HG02678 (cell line): ENCODE data around the gene MUC16.
"Not testable (repeated sequence)": the region's sequence is repeated elsewhere in the genome, so short reads cannot be mapped to it uniquely, and the experiment has no call there.

Experiments
- ATAC-seq: cut with Tn5 transposase; IDR thresholded peaks from one replicate; pipeline ENCODE4 v1.9.1; 2021; ENCODE audit warnings: mild to moderate bottlenecking, moderate library complexity; ENCODE audit not compliant: unreplicated experiment

The MUC16 gene

DNA sequence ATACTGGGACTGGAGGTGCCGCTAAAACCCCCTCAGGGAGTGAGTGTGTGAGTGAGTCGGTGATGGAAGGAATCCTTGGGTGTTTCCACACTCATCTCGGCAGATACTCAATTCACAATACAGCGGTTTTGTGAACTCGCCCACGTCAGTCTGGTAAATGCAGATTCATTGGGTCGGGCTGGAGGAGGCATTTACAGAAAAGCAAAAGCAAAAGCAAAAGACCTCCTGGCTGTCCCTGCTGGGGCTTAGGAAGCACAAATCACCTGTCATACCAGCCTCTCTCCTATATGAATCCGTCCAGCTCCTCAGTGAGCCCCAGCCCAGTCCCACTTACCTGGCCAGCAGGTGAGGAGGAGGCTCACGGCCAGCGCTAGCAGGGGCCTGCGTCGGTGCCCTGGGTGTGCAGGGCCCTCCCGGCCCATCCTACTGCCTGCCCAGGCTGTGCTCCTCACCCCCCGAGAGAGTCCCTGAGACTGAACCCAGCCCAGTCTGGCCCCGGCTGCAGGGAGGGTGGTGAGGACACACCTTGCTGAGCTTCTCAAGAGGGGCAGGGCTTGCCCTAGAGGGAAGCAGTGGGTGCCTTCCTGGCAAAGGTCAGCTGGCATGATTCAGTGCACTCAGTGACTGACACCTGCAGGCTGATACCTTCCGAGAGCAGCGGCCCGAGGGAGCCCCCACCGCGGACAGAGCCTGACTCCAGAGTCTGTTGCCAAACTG is at the start of gene MUC16:
Gene MUC16, minus strand, starts transcription at position 475 of the 717 bp plus-strand sequence.
- ATAC-seq: no peak

DNA sequence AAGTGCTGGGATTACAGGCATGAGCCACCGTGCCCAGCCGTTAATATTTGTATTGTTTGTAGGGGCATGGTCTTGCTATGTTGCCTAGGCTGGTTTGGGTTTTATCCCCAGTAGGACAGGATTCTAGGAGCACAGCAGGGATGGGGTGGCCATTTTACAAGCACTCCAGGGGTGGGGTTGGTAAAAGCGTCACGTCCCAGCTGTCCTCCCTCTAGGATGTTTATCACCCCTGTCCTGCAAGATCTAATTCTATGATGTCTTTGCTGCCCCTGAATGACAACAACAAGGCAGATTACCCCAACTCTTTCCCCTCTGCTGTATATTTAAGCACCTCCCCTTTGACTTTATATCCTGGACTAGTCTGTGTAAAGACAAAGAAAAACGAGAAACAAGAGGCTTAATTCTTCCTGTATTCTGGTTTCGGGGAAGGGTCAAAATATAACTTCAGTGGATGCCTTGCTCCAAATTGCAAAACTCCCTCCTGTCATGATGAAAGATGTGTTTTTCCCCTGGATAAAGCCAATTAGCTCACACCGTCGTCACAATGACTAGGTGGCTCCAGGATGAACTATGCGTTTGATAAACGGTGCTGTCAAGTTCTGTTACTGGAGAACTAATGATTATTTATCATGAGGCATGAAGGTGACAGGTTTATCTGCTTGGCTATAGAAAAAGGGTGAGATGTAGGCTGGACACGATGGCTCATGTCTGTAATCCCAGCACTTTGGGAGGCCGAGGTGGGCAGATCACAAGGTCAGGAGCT is 48.9 kb upstream of the MUC16 start:
- no peak for ATAC-seq

DNA sequence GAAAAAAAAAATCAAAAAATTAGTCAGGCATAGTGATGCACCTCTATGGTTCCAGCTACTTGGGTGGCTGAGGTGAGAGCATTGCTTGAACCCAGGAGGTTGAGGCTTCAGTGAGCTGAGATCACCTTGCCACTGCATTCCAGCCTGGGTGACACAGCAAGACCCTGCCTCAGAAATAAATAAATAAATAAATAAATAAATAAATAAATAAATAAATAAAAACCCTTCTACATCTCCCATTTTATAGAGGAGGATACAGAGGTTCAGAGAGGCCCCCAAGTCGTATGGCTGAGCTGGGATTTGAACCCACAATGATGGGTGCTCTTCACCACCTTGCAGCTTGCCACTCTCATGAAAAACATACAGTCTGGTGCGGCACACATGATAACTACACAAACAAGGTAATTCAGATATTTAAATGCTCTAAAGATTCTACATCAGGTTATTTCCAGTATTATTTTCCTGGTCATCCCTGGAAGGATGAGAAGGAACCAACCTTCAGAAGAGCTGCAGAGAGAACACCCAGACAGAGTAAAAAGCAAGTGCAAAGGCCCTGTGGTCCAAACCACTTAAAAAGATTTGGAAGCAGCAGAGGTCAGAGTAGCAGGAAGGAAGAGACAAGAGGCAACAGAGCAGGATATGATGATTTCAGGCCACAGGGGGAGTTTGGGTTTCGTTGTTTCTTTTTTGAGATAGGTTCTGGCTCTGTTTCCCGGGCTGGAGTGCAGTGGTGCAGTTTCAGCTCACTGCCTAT is 47.5 kb upstream of the MUC16 start:
- no peak for ATAC-seq

DNA sequence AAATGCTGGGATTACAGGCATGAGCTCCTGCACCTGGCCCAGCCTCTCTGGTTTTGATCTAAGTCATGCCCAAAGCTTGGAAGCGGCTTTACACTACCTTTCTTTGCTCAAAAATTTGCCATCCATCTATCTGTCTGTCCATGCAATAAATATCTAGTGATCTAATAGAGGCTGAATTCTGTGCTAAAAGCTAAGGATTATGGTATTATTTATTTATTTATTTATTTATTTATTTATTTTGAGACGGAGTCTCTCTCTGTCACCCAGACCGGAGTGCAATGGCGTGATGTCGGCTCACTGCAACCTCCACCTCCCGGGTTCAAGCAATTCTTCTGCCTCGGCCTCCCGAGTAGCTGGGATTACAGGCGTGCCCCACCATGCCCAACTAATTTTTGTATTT is 45.9 kb upstream of the MUC16 start:
- ATAC-seq: not testable (repeated sequence)

DNA sequence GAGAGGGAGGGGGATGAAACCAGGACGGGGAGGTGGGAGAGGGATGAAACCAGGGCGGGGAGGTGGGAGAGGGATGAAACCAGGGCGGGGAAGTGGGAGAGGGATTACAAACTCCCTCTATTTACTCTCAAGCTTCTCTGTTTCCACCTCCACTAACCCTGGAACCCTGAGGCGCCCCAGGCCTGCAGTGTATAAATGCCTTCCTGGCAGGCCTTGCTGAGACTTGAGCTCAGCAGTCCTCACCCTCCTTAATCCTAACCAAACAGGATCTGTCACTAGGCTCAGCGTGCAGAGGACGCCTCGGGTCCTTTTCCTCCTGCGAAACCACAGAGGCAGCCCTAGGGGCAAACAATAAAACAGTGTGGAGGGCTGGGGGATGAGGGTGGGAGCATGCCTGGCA is 44.6 kb upstream of the MUC16 start:
- ATAC-seq: no peak

DNA sequence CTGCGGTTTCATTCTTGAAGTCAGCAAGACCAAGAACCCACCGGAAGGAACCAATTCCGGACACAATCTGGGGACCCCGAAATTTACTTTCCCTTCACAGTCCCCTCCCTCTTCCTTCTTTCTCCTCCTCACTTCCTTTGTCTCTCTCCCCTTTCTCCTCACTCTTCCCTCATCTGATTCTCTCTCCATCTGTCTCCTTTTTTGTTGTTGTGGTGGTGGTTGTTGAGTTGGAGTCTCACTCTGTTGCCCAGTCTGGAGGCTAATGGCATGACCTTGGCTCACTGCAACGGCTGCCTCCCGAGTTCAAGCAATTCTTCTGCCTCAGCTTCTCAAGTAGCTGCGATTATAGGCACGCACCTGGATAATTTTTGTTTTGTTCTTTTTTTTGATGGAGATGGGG is 44.0 kb upstream of the MUC16 start:
- ATAC-seq: no peak

DNA sequence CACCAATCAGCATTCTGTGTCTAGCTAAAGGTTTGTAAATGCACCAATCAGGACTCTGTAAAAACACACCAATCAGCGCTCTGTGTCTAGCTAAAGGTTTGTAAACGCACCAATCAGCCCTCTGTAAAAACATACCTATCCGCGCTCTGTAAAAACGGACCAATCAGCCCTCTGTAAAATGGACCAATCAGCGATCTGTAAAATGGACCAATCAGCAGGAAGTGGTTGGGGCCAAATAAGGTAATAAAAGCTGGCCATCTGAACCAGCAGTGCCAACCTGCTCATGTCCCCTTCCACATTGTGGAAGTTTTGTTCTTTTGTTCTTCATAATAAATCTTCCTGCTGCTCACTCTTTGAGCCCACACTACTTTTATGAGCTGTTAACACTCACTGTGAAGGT is 43.5 kb upstream of the MUC16 start:
- ATAC-seq: not testable (repeated sequence)

DNA sequence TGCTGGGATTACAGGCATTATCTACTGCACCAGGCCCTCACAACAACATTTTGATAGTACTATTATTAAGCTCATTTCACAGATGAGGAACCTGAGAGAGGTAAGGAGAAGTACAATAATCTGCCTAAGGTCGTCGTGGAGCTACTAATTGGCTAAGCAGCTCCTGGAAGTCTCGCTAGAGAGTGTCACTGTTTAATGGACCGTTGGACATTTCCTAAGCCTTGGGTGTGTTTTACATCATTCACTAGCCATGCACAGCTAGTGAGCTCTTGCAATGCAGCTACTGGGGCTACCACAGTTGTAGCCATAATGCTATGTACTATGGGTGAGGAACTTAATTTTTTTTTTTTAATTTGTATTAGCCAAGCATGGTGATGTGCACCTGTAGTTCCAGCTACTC is 42.7 kb upstream of the MUC16 start:
- no peak for ATAC-seq

DNA sequence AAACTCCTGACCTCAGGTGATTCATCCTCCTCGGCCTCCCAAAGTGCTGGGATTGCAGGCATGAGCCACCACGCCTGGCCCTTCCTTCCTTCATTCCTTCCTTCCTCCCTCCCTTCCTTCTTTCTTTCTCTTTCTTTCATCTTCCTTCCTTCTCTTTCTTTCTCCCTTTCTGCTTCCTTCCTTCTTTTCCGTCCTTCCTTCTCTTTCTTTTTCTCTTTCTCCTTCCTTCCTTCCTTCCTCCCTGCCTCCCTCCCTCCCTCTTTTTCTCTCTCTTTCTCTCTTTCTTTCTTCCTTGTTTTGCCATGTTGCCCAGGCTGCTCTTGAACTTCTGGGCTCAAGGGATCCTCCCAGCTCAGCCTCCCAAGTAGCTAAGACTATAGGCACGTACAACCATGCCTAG is 36.5 kb upstream of the MUC16 start:
- no peak for ATAC-seq

DNA sequence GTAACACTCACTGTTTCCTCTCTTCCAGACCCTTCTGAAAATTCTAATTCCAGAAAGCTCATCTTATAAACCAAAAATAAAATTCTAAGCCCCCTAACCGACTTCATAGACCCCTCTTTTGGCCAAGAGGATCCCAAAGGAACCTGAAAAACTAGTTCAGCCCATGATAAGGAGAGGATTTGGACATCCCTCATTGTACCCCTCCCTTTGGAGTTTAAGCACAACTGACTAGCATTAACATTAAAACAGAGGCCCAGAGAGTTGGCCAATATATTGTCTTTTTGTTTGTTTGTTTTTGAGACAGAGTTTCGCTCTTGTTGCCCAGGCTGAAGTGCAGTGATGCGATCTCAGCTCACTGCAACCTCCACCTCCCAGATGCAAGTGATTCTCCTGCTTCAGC is 34.2 kb upstream of the MUC16 start:
- ATAC-seq: no peak

DNA sequence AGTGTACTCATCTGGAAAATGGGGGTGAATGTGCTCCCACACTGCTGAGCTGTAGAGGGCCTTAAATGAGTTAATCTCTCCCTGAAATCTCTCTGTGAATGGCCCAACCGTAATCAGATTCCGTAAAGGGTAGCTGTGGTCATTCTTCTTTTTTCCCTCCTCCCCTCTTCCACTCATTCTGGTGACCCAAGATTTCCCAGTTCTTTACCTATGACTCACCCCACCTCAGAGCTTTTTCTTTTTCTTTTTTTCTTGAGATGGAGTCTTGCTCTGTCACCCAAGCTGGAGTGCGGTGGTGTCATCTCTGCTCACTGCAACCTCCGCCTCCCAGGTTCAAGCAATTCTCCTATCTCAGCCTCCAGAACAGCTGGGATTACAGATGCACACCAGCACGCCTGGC is 33.3 kb upstream of the MUC16 start:
- ATAC-seq: no peak

DNA sequence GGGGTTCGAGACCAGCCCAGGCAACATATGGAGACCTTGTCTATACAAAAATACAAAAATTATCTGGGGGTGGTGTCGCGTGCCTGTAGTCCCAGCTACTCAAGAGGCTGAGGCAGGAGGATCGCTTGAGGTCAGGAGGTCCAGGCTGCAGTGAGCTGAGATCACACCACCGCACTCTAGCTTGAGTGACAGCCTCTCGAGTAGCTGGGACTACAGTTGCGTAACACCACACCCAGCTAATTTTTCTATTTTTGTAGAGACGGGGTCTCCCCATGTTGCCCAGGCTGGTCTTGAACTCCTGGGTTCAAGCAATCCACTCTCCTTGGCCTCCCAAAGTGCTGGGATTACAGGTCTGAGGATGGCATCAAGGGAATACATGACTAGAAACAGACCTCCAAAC is 30.8 kb upstream of the MUC16 start:
- ATAC-seq: no peak

DNA sequence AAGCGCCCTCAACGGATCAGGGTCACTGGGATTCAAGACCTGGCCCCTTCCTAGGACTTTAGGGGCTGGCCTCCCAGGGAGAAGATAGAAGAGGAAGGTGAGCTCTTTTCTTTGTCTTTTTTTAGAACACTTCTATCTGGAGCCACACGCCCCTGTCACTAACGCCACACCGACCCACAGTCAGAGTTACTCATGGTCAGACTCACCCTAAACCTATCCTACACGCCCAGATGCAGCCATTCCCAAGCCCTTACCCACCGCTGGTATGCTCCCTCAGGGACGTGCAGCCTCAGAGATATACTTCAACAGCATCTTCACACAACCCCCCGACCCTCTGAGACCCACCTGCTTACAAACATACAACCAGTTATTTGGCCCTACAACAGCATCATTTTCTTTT is 29.9 kb upstream of the MUC16 start:
- ATAC-seq: no peak

DNA sequence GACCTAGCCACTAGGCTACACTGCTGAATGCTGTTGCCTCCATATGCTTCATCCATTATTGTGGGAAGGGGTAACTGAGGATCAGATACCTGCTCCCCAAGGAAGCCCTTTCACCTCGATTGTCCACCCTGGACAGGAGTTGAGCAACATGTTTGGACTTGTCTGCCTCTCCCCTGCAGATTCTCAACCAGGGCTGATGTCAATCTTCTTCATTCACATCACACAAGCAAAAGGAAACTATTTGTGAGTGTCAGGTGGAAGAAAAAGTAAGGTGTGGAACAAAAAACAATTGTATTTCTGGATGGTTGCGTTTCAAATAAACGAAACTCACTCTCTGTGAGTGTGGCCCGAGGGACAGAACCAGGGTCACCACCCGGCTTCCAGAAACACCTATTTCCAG is 29.5 kb upstream of the MUC16 start:
- ATAC-seq: no peak

DNA sequence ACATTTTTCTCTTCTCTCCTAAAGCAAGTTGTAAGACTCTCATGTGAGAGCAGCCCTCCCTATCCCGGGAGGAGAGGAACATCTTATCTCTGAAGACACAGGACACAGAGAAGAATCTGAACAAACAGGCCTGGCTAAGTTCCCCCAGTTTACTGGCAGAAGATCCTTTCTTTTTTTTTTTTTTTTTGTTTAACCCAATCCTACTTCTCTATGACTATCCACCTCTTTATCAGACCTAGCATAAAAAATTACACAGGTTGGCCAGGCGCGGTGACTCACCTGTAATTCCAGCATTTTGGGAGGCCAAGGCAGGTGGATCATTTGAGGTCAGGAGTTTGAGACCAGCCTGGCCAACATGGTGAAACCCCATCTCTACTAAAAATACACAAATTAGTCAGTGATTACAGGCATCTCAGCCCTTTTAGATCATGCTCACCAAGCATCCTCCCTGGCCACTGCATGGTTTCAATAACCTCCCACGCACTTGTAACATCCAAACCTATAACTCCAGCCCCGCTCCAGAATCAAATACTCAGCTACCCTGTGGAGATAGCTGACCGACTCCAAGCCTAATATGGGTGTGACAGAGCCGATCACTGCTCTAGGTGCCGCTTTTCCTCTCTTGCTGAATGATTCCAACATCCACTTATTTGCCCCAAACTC is 27.3 kb upstream of the MUC16 start:
- no peak for ATAC-seq

DNA sequence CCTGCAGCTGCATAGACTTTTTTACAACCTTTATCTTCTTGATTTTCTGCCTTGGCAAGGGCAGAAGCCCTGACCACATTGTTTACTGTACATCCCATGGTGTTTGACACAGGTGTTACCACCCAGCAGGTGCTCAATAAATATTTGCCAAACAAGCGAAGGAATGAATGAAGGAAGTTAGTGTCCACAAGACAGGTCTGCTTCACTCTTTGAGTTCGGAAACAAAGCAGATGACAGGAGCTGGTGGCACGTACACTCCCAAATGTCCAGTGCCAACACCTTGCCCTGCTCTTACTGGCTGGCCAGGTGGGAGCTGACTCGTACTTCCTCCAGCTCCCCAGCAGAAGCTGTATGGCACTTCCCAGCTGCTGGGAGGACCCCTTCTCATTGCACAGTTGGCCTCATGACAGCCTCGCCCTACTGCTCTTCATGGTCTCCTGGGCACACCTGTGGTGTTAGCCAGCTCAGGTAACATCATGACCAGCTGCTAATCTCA is 22.0 kb upstream of the MUC16 start:
- ATAC-seq: no peak

DNA sequence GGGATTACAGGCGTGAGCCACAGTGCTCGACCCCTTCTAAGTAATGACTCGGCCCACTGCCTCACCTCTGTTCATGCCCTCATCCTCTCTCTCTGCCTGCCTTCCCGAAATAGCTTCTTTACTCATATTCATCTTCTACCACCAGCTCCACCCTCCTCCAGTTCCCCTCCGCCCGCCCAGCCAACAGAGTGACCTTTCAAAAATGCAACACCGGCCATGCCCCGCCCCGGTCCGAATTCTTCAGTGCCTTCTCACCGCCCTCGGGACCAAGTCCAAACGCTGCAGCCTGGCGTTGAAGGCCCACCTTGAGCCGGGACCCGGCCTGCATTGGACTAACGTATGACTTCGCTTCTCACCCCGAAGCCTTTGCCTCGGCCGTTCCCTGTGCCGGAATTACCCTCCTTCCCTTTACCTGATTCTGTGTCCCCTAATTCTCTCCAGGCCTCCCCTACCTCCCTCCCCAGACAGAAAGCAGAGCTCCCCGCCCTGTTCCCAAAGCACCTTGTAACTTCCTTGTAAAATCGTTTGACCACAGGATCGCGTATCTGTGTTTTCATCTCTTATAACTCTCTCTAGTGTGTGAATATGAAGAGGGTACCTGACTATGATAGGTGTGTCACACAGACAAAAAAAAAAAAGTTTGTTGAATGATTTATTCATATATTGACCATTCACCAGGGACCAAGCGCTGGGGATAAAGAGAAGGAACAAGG is 8.1 kb upstream of the MUC16 start:
- ATAC-seq: no peak

DNA sequence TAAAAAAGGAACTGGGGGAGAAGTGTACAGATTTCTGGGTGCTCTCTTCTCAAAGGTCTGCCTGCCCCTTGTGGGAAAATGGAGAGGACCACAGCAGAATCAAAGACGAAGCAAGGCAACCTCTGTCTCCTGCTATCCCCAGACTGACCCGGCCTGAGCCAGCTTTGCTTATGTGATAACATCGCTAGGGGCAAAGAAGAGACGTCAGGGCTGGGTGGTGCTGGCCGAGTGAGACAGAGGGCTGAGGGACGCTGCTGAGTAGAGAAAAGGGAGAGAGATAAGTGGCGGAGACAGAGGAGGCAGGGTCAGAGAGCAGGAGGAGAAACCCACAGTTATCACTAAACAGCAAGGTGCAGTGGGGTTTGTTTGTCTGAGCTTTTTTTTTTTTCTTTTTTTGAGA is 4.6 kb upstream of the MUC16 start:
- ATAC-seq: no peak

DNA sequence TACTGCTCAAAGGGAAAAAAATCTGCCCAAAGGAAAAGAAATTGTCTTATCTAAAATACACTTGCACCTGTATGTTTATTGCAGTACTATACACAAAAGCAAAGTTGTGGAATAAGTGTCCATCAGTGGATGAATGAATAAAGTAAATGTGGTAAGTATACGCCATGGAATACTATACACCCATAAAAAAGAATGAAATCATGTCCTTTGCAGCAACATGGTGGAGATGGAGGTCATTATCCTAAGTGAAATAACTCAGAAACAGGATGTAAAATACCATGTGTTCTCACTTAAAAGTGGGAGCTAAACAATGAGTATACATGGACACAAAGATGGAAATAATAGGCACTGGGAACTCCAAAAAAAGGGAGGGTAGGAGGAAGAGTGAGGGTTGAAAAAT is 3.8 kb upstream of the MUC16 start:
- ATAC-seq: no peak

DNA sequence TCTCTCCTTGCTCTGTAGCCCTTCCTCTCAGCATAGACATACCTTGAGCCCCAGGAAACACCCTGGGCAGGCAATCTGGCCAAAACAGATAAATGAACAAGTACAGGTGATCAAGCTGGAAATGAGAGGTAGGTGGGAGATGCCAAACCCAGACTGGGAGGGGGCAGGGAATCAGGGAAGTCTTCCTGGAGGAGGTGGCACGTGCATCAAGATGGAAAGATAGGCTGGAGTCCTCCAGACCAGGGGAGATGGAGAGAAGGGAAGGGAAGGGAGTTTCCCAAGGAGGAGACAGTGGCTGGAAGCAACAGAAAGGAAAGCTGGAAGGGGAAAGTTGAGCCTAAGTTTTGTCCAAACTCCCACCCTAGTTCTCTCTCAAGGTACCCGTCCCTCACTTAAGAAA is 1.7 kb upstream of the MUC16 start:
- no peak for ATAC-seq

DNA sequence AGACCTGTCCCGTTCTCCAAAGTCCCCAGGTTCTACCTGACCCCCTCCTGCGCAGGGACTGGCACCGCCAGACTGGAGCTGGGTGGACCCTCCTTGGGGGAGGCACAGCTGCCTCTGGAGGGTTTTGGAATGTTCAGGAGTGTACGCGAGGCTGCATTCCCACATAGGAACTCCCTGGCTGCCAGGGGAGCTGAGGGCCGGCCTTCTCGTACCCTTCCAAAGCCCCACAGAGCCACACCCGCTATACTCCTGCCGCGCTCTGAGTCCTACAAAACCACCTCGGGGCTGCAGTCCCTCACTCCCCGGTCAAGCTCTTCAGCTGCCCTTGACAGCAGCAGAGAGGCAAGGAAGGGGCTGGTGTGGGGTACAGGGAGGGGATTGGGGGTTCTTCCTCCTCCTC is 484 bp upstream of the MUC16 start:
- ATAC-seq: no peak
